ENCODE measurements around the gene PIP4K2A.

Gene PIP4K2A

GRCh38 chr10:22676435-22676834 is 37.9 kb downstream of the PIP4K2A start:
- Histone ChIP-seq H3K4me1 (ENCODE audit: insufficient read depth, insufficient read length) (no peaks in the 10 kb centered on the region), H3K9me3 (ENCODE audit: insufficient read depth, low read length) (no peaks in the 10 kb centered on the region), H3K36me3 (ENCODE audit: insufficient read depth, insufficient read length, low read length) (no peaks in the 10 kb centered on the region), H3K9ac (ENCODE audit: insufficient read length, low read depth) (no peak overlapping the region), H3K27me3 (ENCODE audit: insufficient read depth, insufficient read length) (no peaks in the 10 kb centered on the region), H3K4me3 (ENCODE audit: insufficient read length, low read depth) (no peak overlapping the region)
- TF ChIP-seq YY1 (IDR thresholded peaks at IDR 0.05; ENCODE audit: insufficient read depth, insufficient read length) (no peak), ZNF274 (IDR thresholded peaks at IDR 0.05; ENCODE audit: low read depth, low read length) (no peak), SUZ12 (IDR thresholded peaks at IDR 0.05; ENCODE audit: extremely low read depth, insufficient read depth, insufficient read length) (no peak)
- no peak for DNase-seq (ENCODE audit: low read depth, low spot score)

GRCh38 chr10:22674573-22674930 is 39.8 kb downstream of the PIP4K2A start:
- Histone ChIP-seq H3K4me1 (ENCODE audit: insufficient read depth, insufficient read length) (no peaks in the 10 kb centered on the region), H3K4me3 (ENCODE audit: insufficient read length, low read depth) (no peak overlapping the region), H3K9me3 (ENCODE audit: insufficient read depth, low read length) (no peaks in the 10 kb centered on the region), H3K9ac (ENCODE audit: insufficient read length, low read depth) (no peak overlapping the region), H3K27me3 (ENCODE audit: insufficient read depth, insufficient read length) (no peaks in the 10 kb centered on the region), H3K36me3 (ENCODE audit: insufficient read depth, insufficient read length, low read length) (no peaks in the 10 kb centered on the region)
- no peak for TF ChIP-seq SUZ12 (IDR thresholded peaks at IDR 0.05; ENCODE audit: extremely low read depth, insufficient read depth, insufficient read length)
- TF ChIP-seq YY1 (IDR thresholded peaks at IDR 0.05; ENCODE audit: insufficient read depth, insufficient read length) = no peak
- TF ChIP-seq ZNF274 (IDR thresholded peaks at IDR 0.05; ENCODE audit: low read depth, low read length) = no peak
- DNase-seq (ENCODE audit: low read depth, low spot score) = no peak

GRCh38 chr10:22673785-22674572 is 40.4 kb downstream of the PIP4K2A start:
- H3K27me3 ChIP-seq (ENCODE audit: insufficient read depth, insufficient read length) = no peaks in the 10 kb centered on the region
- H3K36me3 ChIP-seq (ENCODE audit: insufficient read depth, insufficient read length, low read length) = no peaks in the 10 kb centered on the region
- no peak for DNase-seq (ENCODE audit: low read depth, low spot score)
- TF ChIP-seq SUZ12 (IDR thresholded peaks at IDR 0.05; ENCODE audit: extremely low read depth, insufficient read depth, insufficient read length) = no peak
- no peak for TF ChIP-seq ZNF274 (IDR thresholded peaks at IDR 0.05; ENCODE audit: low read depth, low read length)
- no peak for TF ChIP-seq YY1 (IDR thresholded peaks at IDR 0.05; ENCODE audit: insufficient read depth, insufficient read length)
- H3K9me3 ChIP-seq (ENCODE audit: insufficient read depth, low read length) = no peaks in the 10 kb centered on the region
- H3K9ac ChIP-seq (ENCODE audit: insufficient read length, low read depth) = no peak overlapping the region
- H3K4me1 ChIP-seq (ENCODE audit: insufficient read depth, insufficient read length) = no peaks in the 10 kb centered on the region
- H3K4me3 ChIP-seq (ENCODE audit: insufficient read length, low read depth) = no peak overlapping the region

GRCh38 chr10:22673091-22673392 is 41.3 kb downstream of the PIP4K2A start:
- TF ChIP-seq SUZ12 (IDR thresholded peaks at IDR 0.05; ENCODE audit: extremely low read depth, insufficient read depth, insufficient read length) (no peak), YY1 (IDR thresholded peaks at IDR 0.05; ENCODE audit: insufficient read depth, insufficient read length) (no peak), ZNF274 (IDR thresholded peaks at IDR 0.05; ENCODE audit: low read depth, low read length) (no peak)
- no peaks in the 10 kb centered on the region for H3K9me3 ChIP-seq (ENCODE audit: insufficient read depth, low read length)
- H3K27me3 ChIP-seq (ENCODE audit: insufficient read depth, insufficient read length) = no peaks in the 10 kb centered on the region
- H3K4me1 ChIP-seq (ENCODE audit: insufficient read depth, insufficient read length) = no peaks in the 10 kb centered on the region
- no peak overlapping the region for H3K9ac ChIP-seq (ENCODE audit: insufficient read length, low read depth)
- no peak overlapping the region for H3K4me3 ChIP-seq (ENCODE audit: insufficient read length, low read depth)
- DNase-seq (ENCODE audit: low read depth, low spot score) = no peak
- H3K36me3 ChIP-seq (ENCODE audit: insufficient read depth, insufficient read length, low read length) = no peaks in the 10 kb centered on the region

- Histone ChIP-seq H3K9me3 (ENCODE audit: insufficient read depth, low read length) (no peaks in the 10 kb centered on the region), H3K27me3 (ENCODE audit: insufficient read depth, insufficient read length) (no peaks in the 10 kb centered on the region), H3K4me1 (ENCODE audit: insufficient read depth, insufficient read length) (no peaks in the 10 kb centered on the region), H3K9ac (ENCODE audit: insufficient read length, low read depth) (no peak overlapping the region), H3K4me3 (ENCODE audit: insufficient read length, low read depth) (no peak overlapping the region), H3K36me3 (ENCODE audit: insufficient read depth, insufficient read length, low read length) (no peaks in the 10 kb centered on the region)
- TF ChIP-seq SUZ12 (IDR thresholded peaks at IDR 0.05; ENCODE audit: extremely low read depth, insufficient read depth, insufficient read length) = no peak
- TF ChIP-seq ZNF274 (IDR thresholded peaks at IDR 0.05; ENCODE audit: low read depth, low read length) = no peak
- no peak for TF ChIP-seq YY1 (IDR thresholded peaks at IDR 0.05; ENCODE audit: insufficient read depth, insufficient read length)
- DNase-seq (ENCODE audit: low read depth, low spot score) = no peak
Measured at GRCh38 chr10:22672319-22673090, 41.9 kb downstream of the PIP4K2A start.

- Histone ChIP-seq H3K9me3 (ENCODE audit: insufficient read depth, low read length) (no peaks in the 10 kb centered on the region), H3K27me3 (ENCODE audit: insufficient read depth, insufficient read length) (no peaks in the 10 kb centered on the region), H3K36me3 (ENCODE audit: insufficient read depth, insufficient read length, low read length) (no peaks in the 10 kb centered on the region), H3K4me1 (ENCODE audit: insufficient read depth, insufficient read length) (no peaks in the 10 kb centered on the region), H3K9ac (ENCODE audit: insufficient read length, low read depth) (no peak overlapping the region), H3K4me3 (ENCODE audit: insufficient read length, low read depth) (no peak overlapping the region)
- DNase-seq (ENCODE audit: low read depth, low spot score) = no peak
- no peak for TF ChIP-seq ZNF274 (IDR thresholded peaks at IDR 0.05; ENCODE audit: low read depth, low read length)
- no peak for TF ChIP-seq YY1 (IDR thresholded peaks at IDR 0.05; ENCODE audit: insufficient read depth, insufficient read length)
- no peak for TF ChIP-seq SUZ12 (IDR thresholded peaks at IDR 0.05; ENCODE audit: extremely low read depth, insufficient read depth, insufficient read length)
Measured at GRCh38 chr10:22670788-22671187, 43.6 kb downstream of the PIP4K2A start.

- H3K4me1 ChIP-seq (ENCODE audit: insufficient read depth, insufficient read length) = no peaks in the 10 kb centered on the region
- TF ChIP-seq ZNF274 (IDR thresholded peaks at IDR 0.05; ENCODE audit: low read depth, low read length) = no peak
- no peak for TF ChIP-seq YY1 (IDR thresholded peaks at IDR 0.05; ENCODE audit: insufficient read depth, insufficient read length)
- no peak for TF ChIP-seq SUZ12 (IDR thresholded peaks at IDR 0.05; ENCODE audit: extremely low read depth, insufficient read depth, insufficient read length)
- no peak overlapping the region for H3K4me3 ChIP-seq (ENCODE audit: insufficient read length, low read depth)
- no peaks in the 10 kb centered on the region for H3K27me3 ChIP-seq (ENCODE audit: insufficient read depth, insufficient read length)
- no peaks in the 10 kb centered on the region for H3K36me3 ChIP-seq (ENCODE audit: insufficient read depth, insufficient read length, low read length)
- H3K9me3 ChIP-seq (ENCODE audit: insufficient read depth, low read length) = no peaks in the 10 kb centered on the region
- DNase-seq (ENCODE audit: low read depth, low spot score) = no peak
- no peak overlapping the region for H3K9ac ChIP-seq (ENCODE audit: insufficient read length, low read depth)
Measured at GRCh38 chr10:22669163-22669711, 45.1 kb downstream of the PIP4K2A start.
